OCI-LY3 (cell line): ENCODE data around the gene EPHA1.

Experiments used
- H2AFZ ChIP-seq: fragments of 200-600, 300-600 bp; shearing (Covaris generic); 2 replicates; pipeline ENCODE4 v1.6.0; 2014; ENCODE audit warnings: antibody characterized with exemption, low read depth, low read length
- H3K27ac ChIP-seq: fragments of 200-600, 300-600 bp; sonication (generic); 2 replicates; pipeline ENCODE4 v1.5.1; 2014; ENCODE audit warnings: mild to moderate bottlenecking, low read length, moderate library complexity, mixed read lengths
- H3K27me3 ChIP-seq: fragments of 200-600, 300-600 bp; sonication (generic); 2 replicates; pipeline ENCODE4 v1.6.1; 2014; ENCODE audit warnings: low read depth, low read length, mixed read lengths
- H3K36me3 ChIP-seq: fragments of 200-600, 300-600 bp; sonication (generic); replicated peaks from 2 replicates; pipeline ENCODE3; 2014; ENCODE audit warnings: low read depth, low read length, mixed read lengths
- H3K4me1 ChIP-seq: fragments of 300-600, 200-600 bp; sonication (generic); 2 replicates; pipeline ENCODE4 v1.6.1; 2014; ENCODE audit warnings: low read length, mixed read lengths
- H3K4me2 ChIP-seq: fragments of 200-600, 300-600 bp; sonication (generic); 2 replicates; pipeline ENCODE4 v1.6.1; 2014; ENCODE audit warnings: low read length, mixed read lengths
- H3K4me3 ChIP-seq: fragments of 300-600, 200-600 bp; sonication (generic); 2 replicates; pipeline ENCODE4 v1.5.1; 2014; ENCODE audit warnings: antibody characterized with exemption, mild to moderate bottlenecking, low read length, moderate library complexity
- H3K79me2 ChIP-seq: fragments of 300-600, 200-600 bp; shearing (Covaris generic); 2 replicates; pipeline ENCODE4 v1.6.1; 2014; ENCODE audit warnings: mild to moderate bottlenecking, low read length, mixed read lengths
- H3K9ac ChIP-seq: fragments of 300-600, 200-600 bp; shearing (Covaris generic); 2 replicates; pipeline ENCODE4 v1.6.0; 2014; ENCODE audit warnings: mild to moderate bottlenecking, low read length, moderate library complexity
- H3K9me3 ChIP-seq: fragments of 200-600, 300-600 bp; shearing (Covaris generic); 2 replicates; pipeline ENCODE4 v1.6.1; 2014; ENCODE audit warnings: low read length, mixed read lengths; ENCODE audit not compliant: insufficient read depth
- H4K20me1 ChIP-seq: fragments of 200-600, 300-600 bp; sonication (generic); 2 replicates; pipeline ENCODE4 v1.6.1; 2016; ENCODE audit warnings: low read length, mixed read lengths; ENCODE audit not compliant: insufficient read depth
- EZH2phosphoT487 ChIP-seq: fragments of 200-600 bp; shearing (Covaris generic); IDR thresholded peaks from 2 replicates; pipeline ENCODE4 v1.6.1; 2018; ENCODE audit warnings: antibody characterized with exemption, mixed run types, low read depth
- TF ChIP-seq, protein P1 (sequence below): fragments of 200-600, 300-600 bp; sonication (generic); IDR thresholded peaks from 2 replicates; pipeline ENCODE4 v1.5.1; 2014; ENCODE audit warnings: antibody characterized with exemption, low read length, low read depth

The EPHA1 gene

DNA sequence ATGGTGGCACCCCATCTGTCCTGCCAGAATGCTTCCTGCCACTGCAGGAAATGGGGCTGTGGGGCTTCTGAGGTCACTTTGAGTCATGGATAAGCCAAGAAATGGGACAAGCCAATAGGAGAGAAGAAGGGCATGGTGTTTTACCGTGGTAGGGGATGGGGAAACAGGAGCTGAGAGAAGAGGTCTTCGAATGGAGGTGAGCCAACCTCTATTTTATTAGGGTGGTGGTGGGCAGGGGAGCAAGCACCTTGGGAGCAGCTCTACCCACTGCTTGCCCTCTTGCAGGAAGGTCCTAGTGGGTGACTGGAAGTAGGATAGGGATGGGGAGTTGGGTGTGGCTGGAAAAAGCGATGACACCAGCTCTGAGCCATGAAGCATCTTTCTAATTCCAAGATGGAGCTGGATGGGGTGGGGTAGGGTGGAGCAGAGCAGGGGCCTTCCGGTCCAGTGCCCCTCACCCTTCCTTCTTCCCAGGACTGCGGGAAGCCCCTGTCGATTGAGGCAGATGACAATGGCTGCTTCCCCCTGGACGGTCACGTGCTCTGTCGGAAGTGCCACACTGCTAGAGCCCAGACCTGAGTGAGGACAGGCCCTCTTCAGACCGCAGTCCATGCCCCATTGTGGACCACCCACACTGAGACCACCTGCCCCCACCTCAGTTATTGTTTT lies 18.4 kb downstream of the EPHA1 start:
- H3K27me3 ChIP-seq = no peaks in the 10 kb centered on the region
- no peak for TF ChIP-seq EZH2phosphoT487
- TF ChIP-seq, protein P1, sequence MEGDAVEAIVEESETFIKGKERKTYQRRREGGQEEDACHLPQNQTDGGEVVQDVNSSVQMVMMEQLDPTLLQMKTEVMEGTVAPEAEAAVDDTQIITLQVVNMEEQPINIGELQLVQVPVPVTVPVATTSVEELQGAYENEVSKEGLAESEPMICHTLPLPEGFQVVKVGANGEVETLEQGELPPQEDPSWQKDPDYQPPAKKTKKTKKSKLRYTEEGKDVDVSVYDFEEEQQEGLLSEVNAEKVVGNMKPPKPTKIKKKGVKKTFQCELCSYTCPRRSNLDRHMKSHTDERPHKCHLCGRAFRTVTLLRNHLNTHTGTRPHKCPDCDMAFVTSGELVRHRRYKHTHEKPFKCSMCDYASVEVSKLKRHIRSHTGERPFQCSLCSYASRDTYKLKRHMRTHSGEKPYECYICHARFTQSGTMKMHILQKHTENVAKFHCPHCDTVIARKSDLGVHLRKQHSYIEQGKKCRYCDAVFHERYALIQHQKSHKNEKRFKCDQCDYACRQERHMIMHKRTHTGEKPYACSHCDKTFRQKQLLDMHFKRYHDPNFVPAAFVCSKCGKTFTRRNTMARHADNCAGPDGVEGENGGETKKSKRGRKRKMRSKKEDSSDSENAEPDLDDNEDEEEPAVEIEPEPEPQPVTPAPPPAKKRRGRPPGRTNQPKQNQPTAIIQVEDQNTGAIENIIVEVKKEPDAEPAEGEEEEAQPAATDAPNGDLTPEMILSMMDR = no peak
- H3K4me1 ChIP-seq = no peaks in the 10 kb centered on the region
- no peak overlapping the region for H3K27ac ChIP-seq
- no peak overlapping the region for H3K4me3 ChIP-seq
- no peaks in the 10 kb centered on the region for H3K9me3 ChIP-seq
- H3K79me2 ChIP-seq = peaks cover 2% of the 10 kb centered on the region; the same call in 1 of the 2 replicates
- H4K20me1 ChIP-seq = peaks cover 21% of the 10 kb centered on the region
- H3K9ac ChIP-seq = no peak overlapping the region
- H3K4me2 ChIP-seq = no peak overlapping the region
- peaks cover 20% of the 10 kb centered on the region for H3K36me3 ChIP-seq
- H2AFZ ChIP-seq = no peak overlapping the region

DNA sequence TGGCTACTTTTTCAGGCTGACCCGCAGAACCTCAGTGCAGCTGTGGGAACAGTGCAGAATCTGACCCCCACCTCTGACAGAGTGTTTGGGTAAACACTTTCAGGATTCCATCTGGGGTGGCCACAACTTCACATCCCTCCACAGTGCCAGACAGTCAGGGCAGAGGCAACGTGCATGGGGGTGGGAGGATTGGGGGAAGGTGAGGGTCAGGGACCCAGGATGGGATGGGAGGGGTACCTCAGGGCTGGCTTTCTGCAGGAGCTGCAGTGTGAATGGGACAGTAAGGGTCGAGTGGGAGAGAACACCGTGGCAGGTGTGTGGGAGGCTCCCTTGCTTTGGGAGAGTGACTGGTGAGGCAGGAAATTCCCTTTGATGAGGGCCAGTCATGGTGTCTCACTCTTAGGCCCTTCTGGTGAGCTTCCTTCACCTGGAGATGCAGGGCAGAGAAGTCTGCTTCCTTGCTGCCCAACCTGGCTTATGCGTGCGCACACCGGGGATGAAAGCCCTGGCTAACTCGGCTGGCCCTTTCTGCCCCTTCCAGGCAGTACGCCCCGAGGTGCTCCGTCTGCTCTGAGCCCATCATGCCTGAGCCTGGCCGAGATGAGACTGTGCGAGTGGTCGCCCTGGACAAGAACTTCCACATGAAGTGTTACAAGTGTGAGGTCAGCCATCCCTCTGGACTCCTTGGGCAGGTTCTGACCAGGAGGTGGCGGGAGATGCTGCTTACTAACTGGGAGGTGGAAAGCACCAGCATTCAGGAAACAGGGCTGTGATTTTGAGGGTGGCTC lies 19.1 kb downstream of the EPHA1 start:
- H3K27ac ChIP-seq = no peak overlapping the region
- H3K4me3 ChIP-seq = no peak overlapping the region
- H3K27me3 ChIP-seq = no peaks in the 10 kb centered on the region
- peaks cover 20% of the 10 kb centered on the region for H3K36me3 ChIP-seq
- no peak overlapping the region for H3K9ac ChIP-seq
- H3K9me3 ChIP-seq = no peaks in the 10 kb centered on the region
- no peak overlapping the region for H3K4me2 ChIP-seq
- H2AFZ ChIP-seq = no peak overlapping the region
- TF ChIP-seq, protein P1 = no peak
- H3K4me1 ChIP-seq = no peaks in the 10 kb centered on the region
- H4K20me1 ChIP-seq = peaks cover 24% of the 10 kb centered on the region
- peaks cover 7% of the 10 kb centered on the region for H3K79me2 ChIP-seq

DNA sequence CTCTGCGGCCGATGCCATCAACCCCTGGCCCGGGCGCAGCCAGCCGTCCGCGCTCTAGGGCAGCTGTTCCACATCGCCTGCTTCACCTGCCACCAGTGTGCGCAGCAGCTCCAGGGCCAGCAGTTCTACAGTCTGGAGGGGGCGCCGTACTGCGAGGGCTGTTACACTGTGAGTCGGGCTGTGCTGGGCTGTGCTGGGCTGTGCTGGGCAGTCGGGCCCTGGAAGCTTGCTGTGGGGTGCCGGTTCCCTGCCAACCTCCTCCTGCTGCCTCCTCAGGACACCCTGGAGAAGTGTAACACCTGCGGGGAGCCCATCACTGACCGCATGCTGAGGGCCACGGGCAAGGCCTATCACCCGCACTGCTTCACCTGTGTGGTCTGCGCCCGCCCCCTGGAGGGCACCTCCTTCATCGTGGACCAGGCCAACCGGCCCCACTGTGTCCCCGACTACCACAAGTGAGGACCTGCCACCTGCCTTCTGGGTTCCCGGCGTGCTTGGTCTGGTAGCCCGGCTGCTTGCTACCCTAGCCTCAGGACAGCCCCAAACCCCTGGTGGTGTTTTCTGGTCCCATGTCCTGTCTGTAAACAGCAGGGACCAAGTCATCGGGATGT lies 20.1 kb downstream of the EPHA1 start:
- Histone ChIP-seq H3K9me3 (no peaks in the 10 kb centered on the region), H2AFZ (no peak overlapping the region), H3K4me1 (no peaks in the 10 kb centered on the region), H3K79me2 (peaks cover 9% of the 10 kb centered on the region), H3K4me3 (no peak overlapping the region), H3K27me3 (no peaks in the 10 kb centered on the region), H3K4me2 (no peak overlapping the region), H4K20me1 (peaks cover 26% of the 10 kb centered on the region), H3K27ac (no peak overlapping the region), H3K9ac (no peak overlapping the region), H3K36me3 (peaks cover 22% of the 10 kb centered on the region)
- TF ChIP-seq EZH2phosphoT487 = no peak
- TF ChIP-seq, protein P1 = no peak

DNA sequence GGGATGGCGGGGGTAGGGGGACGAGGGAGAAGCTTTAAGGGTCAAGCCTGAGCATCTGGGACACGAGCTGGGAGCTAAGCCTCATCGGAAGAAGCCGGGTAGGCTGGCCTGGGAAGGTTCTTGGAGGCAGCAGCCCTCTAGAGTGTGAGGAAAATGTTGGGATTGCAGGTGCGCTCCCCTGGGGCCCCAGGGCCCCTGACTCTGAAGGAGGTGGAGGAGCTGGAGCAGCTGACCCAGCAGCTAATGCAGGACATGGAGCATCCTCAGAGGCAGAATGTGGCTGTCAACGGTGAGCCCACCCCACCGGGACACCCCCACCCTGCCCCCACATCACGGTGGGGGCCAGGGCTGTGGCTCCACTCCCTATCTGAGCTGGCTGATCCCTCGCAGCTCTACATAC lies 20.6 kb downstream of the EPHA1 start:
- H2AFZ ChIP-seq = no peak overlapping the region
- no peak overlapping the region for H3K4me2 ChIP-seq
- H3K27ac ChIP-seq = no peak overlapping the region
- H3K4me1 ChIP-seq = no peaks in the 10 kb centered on the region
- peaks cover 28% of the 10 kb centered on the region for H4K20me1 ChIP-seq
- H3K9ac ChIP-seq = no peak overlapping the region
- peaks cover 25% of the 10 kb centered on the region for H3K36me3 ChIP-seq
- TF ChIP-seq EZH2phosphoT487 = no peak
- TF ChIP-seq, protein P1 = no peak
- no peaks in the 10 kb centered on the region for H3K9me3 ChIP-seq
- H3K79me2 ChIP-seq = peaks cover 11% of the 10 kb centered on the region
- H3K27me3 ChIP-seq = no peaks in the 10 kb centered on the region
- H3K4me3 ChIP-seq = no peak overlapping the region
